Hepatocyte (in vitro differentiated cells): ENCODE data around the gene APAF1. TPM values are rescaled to one million over a fixed set of nuclear protein-coding genes. Genes with fewer than 3 reads are reported as not detected.

Source experiments
- DNase-seq: peaks from one replicate; pipeline ENCODE4 v3.0.0-alpha.2; 2016; ENCODE audit warnings: low spot score
- H2AFZ ChIP-seq: fragments of 200-600 bp; sonication (generic); 2 replicates; pipeline ENCODE4 v1.6.0; 2016; ENCODE audit warnings: antibody characterized with exemption, mild to moderate bottlenecking
- H3K27ac ChIP-seq: fragments of 200-600 bp; sonication (generic); 2 replicates; pipeline ENCODE4 v1.5.1; 2016; ENCODE audit warnings: mild to moderate bottlenecking
- H3K27me3 ChIP-seq: fragments of 200-600 bp; sonication (generic); 2 replicates; pipeline ENCODE4 v1.6.1; 2016
- H3K36me3 ChIP-seq: fragments of 200-600 bp; sonication (generic); replicated peaks from 2 replicates; pipeline ENCODE4 v1.5.1; 2016; ENCODE audit warnings: low read depth; ENCODE audit not compliant: insufficient read depth
- H3K4me1 ChIP-seq: fragments of 200-600 bp; sonication (generic); 2 replicates; pipeline ENCODE4 v1.5.1; 2016; ENCODE audit warnings: mild to moderate bottlenecking, moderate library complexity; ENCODE audit not compliant: insufficient read depth
- H3K4me2 ChIP-seq: fragments of 200-600 bp; sonication (generic); 2 replicates; pipeline ENCODE4 v1.6.0; 2016
- H3K4me3 ChIP-seq: fragments of 200-600 bp; sonication (generic); 2 replicates; pipeline ENCODE4 v1.5.1; 2016; ENCODE audit warnings: mild to moderate bottlenecking
- H3K79me2 ChIP-seq: fragments of 200-600 bp; sonication (generic); 2 replicates; pipeline ENCODE4 v1.6.0; 2017; ENCODE audit warnings: mild to moderate bottlenecking
- H3K9me2 ChIP-seq: fragments of 200-600 bp; sonication (generic); replicated peaks from 2 replicates; pipeline ENCODE4 v1.6.0; 2017; ENCODE audit warnings: mild to moderate bottlenecking; ENCODE audit not compliant: insufficient read depth
- H3K9me3 ChIP-seq: fragments of 200-600 bp; sonication (generic); 2 replicates; pipeline ENCODE4 v1.5.1; 2016; ENCODE audit warnings: low read depth, mild to moderate bottlenecking
- H4K20me1 ChIP-seq: fragments of 200-600 bp; sonication (generic); 2 replicates; pipeline ENCODE4 v1.6.0; 2016; ENCODE audit warnings: mild to moderate bottlenecking; ENCODE audit not compliant: insufficient read depth, poor library complexity, severe bottlenecking
- EZH2 ChIP-seq: fragments of 200-600 bp; sonication (generic); IDR thresholded peaks from 2 replicates; pipeline ENCODE4 v1.6.1; 2016; ENCODE audit warnings: antibody characterized with exemption, mild to moderate bottlenecking, borderline replicate concordance
- EZH2phosphoT487 ChIP-seq: fragments of 200-600 bp; sonication (generic); IDR thresholded peaks from one replicate; pipeline ENCODE4 v1.6.1; 2018; ENCODE audit warnings: antibody characterized with exemption, mild to moderate bottlenecking, low read depth, moderate library complexity; ENCODE audit not compliant: unreplicated experiment, severe bottlenecking
- whole genome bisulfite sequencing: methylation state at CpG from one replicate; pipeline ENCODE4 v1.1.6; 2016; ENCODE audit warnings: low lambda C conversion rate; ENCODE audit errors: missing lambda C conversion rate; 5-methylcytosine and 5-hydroxymethylcytosine counted together
- polyA plus RNA-seq: library from polyadenylated mRNA; unstranded; fragments of >200 nt; fragmentation: Nextera tagmentation; extraction: Ambion mirVana; gene quantifications from 2 replicates; pipeline ENCODE4 v1.2.1, GENCODE V29; 2016
- total RNA-seq: library from RNA; depleted of rRNA; stranded (reverse); fragments of >200 nt; gene quantifications from 2 replicates; pipeline ENCODE4 v1.2.3, GENCODE V29; 2014
- TF ChIP-seq, protein P1 (sequence below): fragments of 200-600 bp; sonication (generic); IDR thresholded peaks from 2 replicates; pipeline ENCODE4 v1.5.1; 2016; ENCODE audit warnings: antibody characterized with exemption, mild to moderate bottlenecking; ENCODE audit not compliant: poor library complexity

The APAF1 gene
- total and polyA plus RNA-seq, 2 experiments from 2014 or later = 6.8 to 26.4 TPM

DNA sequence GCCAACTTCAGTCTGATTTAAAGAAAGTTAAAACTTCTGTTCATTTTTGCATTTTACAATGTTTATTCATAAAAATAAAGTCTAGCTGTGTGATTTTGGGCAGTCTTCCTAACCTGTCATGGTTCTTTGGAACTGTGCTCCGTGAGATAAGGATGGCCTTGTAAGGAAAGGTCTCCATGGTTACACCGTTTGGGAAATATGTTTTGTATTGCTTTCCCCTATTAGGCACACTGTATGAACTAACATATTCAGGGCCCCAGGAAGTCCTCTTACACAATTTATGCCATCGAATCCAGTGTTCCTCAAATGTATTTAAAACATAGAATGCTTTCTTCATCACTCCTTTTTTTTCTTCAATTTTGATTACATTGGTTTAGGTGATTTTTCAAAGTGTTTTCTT lies 54.5 kb downstream of the APAF1 start:
- Histone ChIP-seq H3K9me3 (no peaks in the 10 kb centered on the region), H3K27ac (no peak overlapping the region), H4K20me1 (no peaks in the 10 kb centered on the region), H3K4me1 (no peaks in the 10 kb centered on the region), H3K4me2 (no peak overlapping the region), H3K9me2 (no peaks in the 10 kb centered on the region), H3K27me3 (no peaks in the 10 kb centered on the region), H3K36me3 (no peaks in the 10 kb centered on the region), H3K79me2 (no peaks in the 10 kb centered on the region), H3K4me3 (no peak overlapping the region), H2AFZ (no peak overlapping the region)
- WGBS = 75% methylated on average over 3 of the region's 3 CpGs
- TF ChIP-seq EZH2phosphoT487 (no peak), EZH2 (no peak)
- TF ChIP-seq, protein P1, sequence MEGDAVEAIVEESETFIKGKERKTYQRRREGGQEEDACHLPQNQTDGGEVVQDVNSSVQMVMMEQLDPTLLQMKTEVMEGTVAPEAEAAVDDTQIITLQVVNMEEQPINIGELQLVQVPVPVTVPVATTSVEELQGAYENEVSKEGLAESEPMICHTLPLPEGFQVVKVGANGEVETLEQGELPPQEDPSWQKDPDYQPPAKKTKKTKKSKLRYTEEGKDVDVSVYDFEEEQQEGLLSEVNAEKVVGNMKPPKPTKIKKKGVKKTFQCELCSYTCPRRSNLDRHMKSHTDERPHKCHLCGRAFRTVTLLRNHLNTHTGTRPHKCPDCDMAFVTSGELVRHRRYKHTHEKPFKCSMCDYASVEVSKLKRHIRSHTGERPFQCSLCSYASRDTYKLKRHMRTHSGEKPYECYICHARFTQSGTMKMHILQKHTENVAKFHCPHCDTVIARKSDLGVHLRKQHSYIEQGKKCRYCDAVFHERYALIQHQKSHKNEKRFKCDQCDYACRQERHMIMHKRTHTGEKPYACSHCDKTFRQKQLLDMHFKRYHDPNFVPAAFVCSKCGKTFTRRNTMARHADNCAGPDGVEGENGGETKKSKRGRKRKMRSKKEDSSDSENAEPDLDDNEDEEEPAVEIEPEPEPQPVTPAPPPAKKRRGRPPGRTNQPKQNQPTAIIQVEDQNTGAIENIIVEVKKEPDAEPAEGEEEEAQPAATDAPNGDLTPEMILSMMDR = no peak
- no peak for DNase-seq

DNA sequence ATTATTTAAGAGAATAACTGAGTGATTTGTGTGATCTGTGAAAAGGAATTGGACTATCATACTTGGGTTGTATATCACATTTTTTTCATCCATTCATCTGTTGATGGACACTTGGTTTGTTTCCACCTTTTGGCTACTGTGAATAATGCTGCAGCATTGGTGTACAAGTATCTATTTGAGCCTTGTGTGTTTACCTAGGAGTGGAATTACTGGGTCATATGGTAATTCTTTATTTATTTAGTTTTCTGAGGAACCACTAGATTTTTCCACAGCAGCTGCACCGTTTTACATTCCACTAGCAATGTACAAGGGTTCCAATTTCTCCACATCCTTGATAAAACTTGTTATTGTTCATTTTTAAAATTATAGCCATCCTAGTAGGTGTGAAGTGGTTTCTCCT lies 56.1 kb downstream of the APAF1 start:
- Histone ChIP-seq H2AFZ (no peak overlapping the region), H3K4me1 (no peaks in the 10 kb centered on the region), H3K36me3 (no peaks in the 10 kb centered on the region), H3K27ac (no peak overlapping the region), H3K9me2 (no peaks in the 10 kb centered on the region), H3K9me3 (no peaks in the 10 kb centered on the region), H3K4me3 (no peak overlapping the region), H3K4me2 (no peak overlapping the region), H3K79me2 (no peaks in the 10 kb centered on the region), H3K27me3 (no peaks in the 10 kb centered on the region), H4K20me1 (no peaks in the 10 kb centered on the region)
- TF ChIP-seq EZH2phosphoT487 (no peak), EZH2 (no peak)
- TF ChIP-seq, protein P1 = no peak
- 75% methylated on average over 1 of the region's 1 CpG for WGBS
- no peak for DNase-seq

DNA sequence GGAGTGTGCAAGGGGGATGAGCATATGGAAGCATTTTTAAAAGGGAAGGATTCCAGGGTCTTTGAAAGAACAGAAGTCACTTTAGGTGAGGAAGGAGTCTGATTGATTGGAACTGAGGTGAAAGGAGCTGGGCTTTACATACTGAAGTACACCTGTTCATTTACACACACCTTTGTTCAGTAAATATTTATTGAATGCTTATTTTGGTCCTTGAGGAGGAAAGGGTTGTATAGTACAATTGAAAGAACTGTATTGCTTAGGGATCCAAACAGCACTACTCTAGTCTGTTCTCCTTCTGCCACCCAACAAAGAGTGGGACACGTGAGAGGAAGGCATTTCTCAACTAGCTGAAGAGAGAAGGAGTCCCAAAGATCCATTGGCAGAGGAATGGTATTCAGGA lies 63.9 kb downstream of the APAF1 start:
- no peaks in the 10 kb centered on the region for H3K9me3 ChIP-seq
- TF ChIP-seq EZH2 = no peak
- TF ChIP-seq, protein P1 = no peak
- TF ChIP-seq EZH2phosphoT487 = no peak
- no peaks in the 10 kb centered on the region for H3K4me1 ChIP-seq
- WGBS = 95% methylated on average over 1 of the region's 1 CpG
- no peak for DNase-seq
- no peaks in the 10 kb centered on the region for H3K79me2 ChIP-seq
- H3K4me2 ChIP-seq = no peak overlapping the region
- no peaks in the 10 kb centered on the region for H3K9me2 ChIP-seq
- no peak overlapping the region for H3K27ac ChIP-seq
- no peak overlapping the region for H3K4me3 ChIP-seq
- H3K36me3 ChIP-seq = no peaks in the 10 kb centered on the region
- no peak overlapping the region for H2AFZ ChIP-seq
- no peaks in the 10 kb centered on the region for H3K27me3 ChIP-seq
- no peaks in the 10 kb centered on the region for H4K20me1 ChIP-seq

DNA sequence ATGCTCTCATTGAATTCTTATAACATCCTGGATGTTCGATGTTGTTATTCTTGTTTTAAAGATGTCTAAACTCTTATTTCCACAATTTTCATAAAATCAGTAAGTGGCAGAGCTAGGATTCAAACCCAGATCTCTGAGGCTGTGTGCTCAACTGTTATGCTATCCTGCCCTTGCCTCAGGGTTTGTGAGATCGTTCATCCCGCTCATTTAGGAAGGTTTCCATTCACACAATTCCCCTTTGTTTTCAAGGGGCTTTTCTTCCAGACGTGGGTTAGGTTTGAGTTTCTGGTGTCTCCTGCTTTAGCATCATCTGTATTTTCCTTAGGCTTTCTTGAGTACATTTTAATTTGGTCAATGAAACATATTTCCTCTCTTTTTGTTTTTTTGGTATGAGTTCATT lies 69.3 kb downstream of the APAF1 start:
- no peaks in the 10 kb centered on the region for H3K9me2 ChIP-seq
- TF ChIP-seq EZH2 (no peak), EZH2phosphoT487 (no peak)
- TF ChIP-seq, protein P1 = no peak
- H3K9me3 ChIP-seq = no peaks in the 10 kb centered on the region
- H4K20me1 ChIP-seq = no peaks in the 10 kb centered on the region
- H3K79me2 ChIP-seq = no peaks in the 10 kb centered on the region
- H3K36me3 ChIP-seq = no peaks in the 10 kb centered on the region
- no peaks in the 10 kb centered on the region for H3K4me1 ChIP-seq
- no peak for DNase-seq
- H2AFZ ChIP-seq = no peak overlapping the region
- 90% methylated on average over 4 of the region's 4 CpGs for WGBS
- H3K4me2 ChIP-seq = no peak overlapping the region
- no peak overlapping the region for H3K27ac ChIP-seq
- no peaks in the 10 kb centered on the region for H3K27me3 ChIP-seq
- no peak overlapping the region for H3K4me3 ChIP-seq
